Kidney (tissue), 14 donors: Measurements from ENCODE around the gene CADPS2. TPM values are rescaled to one million over a fixed set of nuclear protein-coding genes. Genes with fewer than 3 reads are reported as not detected.

Experiments
- DNase-seq, 5 donors: peaks; one replicate each; pipeline ENCODE4 v3.0.0-alpha.2; 2013 to 2020
- FAIRE-seq: peaks from 2 replicates; lab custom pipeline; 2012; peaks lifted over from hg19 to GRCh38; lab: Jason Lieb, UNC
- H3K27ac ChIP-seq, 2 donors: one replicate each; pipeline ENCODE4 v1.7.0; 2013; ENCODE audit warnings: low read depth in 2 of 2, low read length in 2 of 2, inconsistent platforms in 1 of 2
- H3K27me3 ChIP-seq: one replicate; pipeline ENCODE4 v1.7.1; 2013; ENCODE audit warnings: low read length, inconsistent platforms; ENCODE audit not compliant: control insufficient read depth, insufficient read depth
- H3K36me3 ChIP-seq, 3 donors: one replicate each; pipeline versions ENCODE4 v1.7.0 to v1.7.1; 2013; ENCODE audit warnings: low read length in 3 of 3, control low read depth in 1 of 3, inconsistent platforms in 1 of 3; ENCODE audit not compliant: insufficient read depth in 3 of 3, control insufficient read depth in 2 of 3
- H3K4me1 ChIP-seq, 3 donors: one replicate each; pipeline versions ENCODE4 v1.7.0 to v1.7.1; 2013; ENCODE audit warnings: low read length in 3 of 3, inconsistent platforms in 1 of 3, low read depth in 1 of 3; ENCODE audit not compliant: control insufficient read depth in 2 of 3, insufficient read depth in 2 of 3
- H3K4me3 ChIP-seq, 3 donors: one replicate each; pipeline versions ENCODE4 v1.7.0 to v1.8.1; 2013; ENCODE audit warnings: low read length in 3 of 3, control low read depth in 1 of 3, inconsistent platforms in 1 of 3
- H3K9ac ChIP-seq, 3 donors: one replicate each; pipeline versions ENCODE4 v1.7.0 to v1.7.1; 2013; ENCODE audit warnings: low read length in 3 of 3, control low read depth in 1 of 3, inconsistent platforms in 1 of 3
- H3K9me3 ChIP-seq, 3 donors: one replicate each; pipeline versions ENCODE4 v1.7.0 to v1.7.1; 2013; ENCODE audit warnings: low read length in 3 of 3, control low read depth in 1 of 3, inconsistent platforms in 1 of 3; ENCODE audit not compliant: control insufficient read depth in 2 of 3, insufficient read depth in 1 of 3
- CTCF ChIP-seq: IDR thresholded peaks from 3 replicates; pipeline ENCODE4 v1.5.1; 2012; ENCODE audit warnings: mild to moderate bottlenecking, moderate library complexity, borderline replicate concordance; ENCODE audit not compliant: insufficient read depth; ENCODE audit errors: extremely low read depth
- intact Hi-C: fragments of 100-400 bp; cut with DNase I; formaldehyde crosslinking; loops from one replicate; pipeline ENCODE4 v1.11.1; 2022
- polyA plus RNA-seq: library from polyadenylated mRNA; stranded (reverse); fragments of 350-450 nt; fragmentation: Illumina TruSeq; extraction: RNeasy Lipid Tissue Mini Kit (QIAGEN cat#74804); gene quantifications from one replicate; pipeline ENCODE4 v1.2.3, GENCODE V29; 2014; ENCODE audit warnings: low read depth, low replicate concordance; ENCODE audit not compliant: insufficient read depth
- total RNA-seq: library from RNA; stranded (reverse); fragmentation: NEBNext Ultra II Directional; extraction: Animal tissue kit (Norgen Biotek cat#: 25700); gene quantifications from one replicate; pipeline ENCODE4 v1.2.1, GENCODE V29; 2021
- donor health status: control.
- donor health status: control.
- donor health status: control.
- donor health status: control.
- donor health status: control.
- donor health status: DM: yes; HTN: yes; CAD: no.
- donor health status: Normal renal cell carcinoma (clear cell type).

CADPS2 gene
- total and polyA plus RNA-seq, 2 donors from 2014 or later: 33.0 to 39.9 TPM

GRCh38 chr7:122738947-122739346 lies 147.3 kb downstream of the CADPS2 start:
- Histone ChIP-seq H3K27me3 (no peaks in the 10 kb centered on the region), H3K4me3 (no peak overlapping the region), H3K36me3 (no peaks in the 10 kb centered on the region), H3K27ac (no peak overlapping the region), H3K4me1 (no peaks in the 10 kb centered on the region), H3K9me3 (no peaks in the 10 kb centered on the region), H3K9ac (no peak overlapping the region)
- DNase-seq: no peak
- no peak for FAIRE-seq
- TF ChIP-seq CTCF: no peak
- intact Hi-C loops: no loop called here

- FAIRE-seq: no peak
Observed at GRCh38 chr7:122736183-122736582, 150.1 kb downstream of the CADPS2 start.

GRCh38 chr7:122727759-122728158 lies 158.5 kb downstream of the CADPS2 start:
- FAIRE-seq (no peak), DNase-seq (no peak)
- H3K27ac ChIP-seq: no peak overlapping the region
- peaks cover 0 to 13% (median 2%) of the 10 kb centered on the region in 3 donors for H3K4me1 ChIP-seq
- no peaks in the 10 kb centered on the region for H3K36me3 ChIP-seq
- no peak overlapping the region for H3K9ac ChIP-seq
- no peak for TF ChIP-seq CTCF
- H3K4me3 ChIP-seq: no peak overlapping the region
- H3K9me3 ChIP-seq: no peaks in the 10 kb centered on the region
- intact Hi-C loops: no loop called here
- H3K27me3 ChIP-seq: no peaks in the 10 kb centered on the region

More at GRCh38 chr7:122736183-122736582, 150.1 kb downstream of the CADPS2 start:
- H3K9me3 ChIP-seq: no peaks in the 10 kb centered on the region
- no peak overlapping the region for H3K9ac ChIP-seq
- H3K27me3 ChIP-seq: no peaks in the 10 kb centered on the region
- H3K4me3 ChIP-seq: no peak overlapping the region
- TF ChIP-seq CTCF: no peak
- no peak overlapping the region for H3K27ac ChIP-seq
- H3K4me1 ChIP-seq: no peaks in the 10 kb centered on the region
- intact Hi-C loops: no loop called here
- DNase-seq: peak in 2 of 5 donors; percentile 6 to 31
- no peaks in the 10 kb centered on the region for H3K36me3 ChIP-seq

GRCh38 chr7:122727354-122727753 lies 158.9 kb downstream of the CADPS2 start:
- FAIRE-seq (no peak), DNase-seq (no peak)
- no peaks in the 10 kb centered on the region for H3K9me3 ChIP-seq
- no peak overlapping the region for H3K4me3 ChIP-seq
- H3K36me3 ChIP-seq: no peaks in the 10 kb centered on the region
- H3K4me1 ChIP-seq: peaks cover 0 to 13% (median 2%) of the 10 kb centered on the region in 3 donors
- TF ChIP-seq CTCF: no peak
- no peaks in the 10 kb centered on the region for H3K27me3 ChIP-seq
- no peak overlapping the region for H3K27ac ChIP-seq
- H3K9ac ChIP-seq: no peak overlapping the region
- intact Hi-C loops: no loop called here
